LoVo (cell line): ENCODE data around the gene ZNF565.
"Not testable (repeated sequence)": the region's sequence is repeated elsewhere in the genome, so short reads cannot be mapped to it uniquely, and the experiment has no call there.

Source experiments
- DNase-seq: peaks from one replicate; pipeline ENCODE4 v3.0.0-alpha.2; 2016; ENCODE audit warnings: low spot score

The ZNF565 gene

DNA sequence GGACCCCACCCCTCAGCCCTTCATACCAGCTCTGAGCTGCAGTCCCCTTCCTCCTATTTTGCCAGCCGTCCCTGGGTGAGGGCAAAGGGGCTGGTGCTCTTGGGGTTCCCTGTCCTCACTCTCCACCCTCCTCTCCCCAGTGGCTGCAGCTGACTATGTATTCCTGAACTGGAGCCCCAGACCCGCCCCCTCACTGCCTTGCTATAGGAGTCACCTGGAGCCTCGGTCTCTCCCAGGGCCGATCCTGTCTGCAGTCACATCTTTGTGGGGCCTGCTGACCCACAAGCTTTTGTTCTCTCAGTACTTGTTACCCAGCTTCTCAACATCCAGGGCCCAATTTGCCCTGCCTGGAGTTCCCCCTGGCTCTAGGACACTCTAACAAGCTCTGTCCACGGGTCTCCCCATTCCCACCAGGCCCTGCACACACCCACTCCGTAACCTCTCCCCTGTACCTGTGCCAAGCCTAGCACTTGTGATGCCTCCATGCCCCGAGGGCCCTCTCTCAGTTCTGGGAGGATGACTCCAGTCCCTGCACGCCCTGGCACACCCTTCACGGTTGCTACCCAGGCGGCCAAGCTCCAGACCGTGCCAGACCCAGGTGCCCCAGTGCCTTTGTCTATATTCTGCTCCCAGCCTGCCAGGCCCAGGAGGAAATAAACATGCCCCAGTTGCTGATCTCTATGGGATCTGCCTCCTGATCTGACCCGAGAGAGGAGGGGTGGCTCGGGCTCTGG is 64.6 kb downstream of the ZNF565 start:
- no peak for DNase-seq

GRCh38 chr19:36144624-36145023 is 69.8 kb downstream of the ZNF565 start:
- no peak for DNase-seq

GRCh38 chr19:36142496-36142895 is 72.0 kb downstream of the ZNF565 start:
- no peak for DNase-seq

DNA sequence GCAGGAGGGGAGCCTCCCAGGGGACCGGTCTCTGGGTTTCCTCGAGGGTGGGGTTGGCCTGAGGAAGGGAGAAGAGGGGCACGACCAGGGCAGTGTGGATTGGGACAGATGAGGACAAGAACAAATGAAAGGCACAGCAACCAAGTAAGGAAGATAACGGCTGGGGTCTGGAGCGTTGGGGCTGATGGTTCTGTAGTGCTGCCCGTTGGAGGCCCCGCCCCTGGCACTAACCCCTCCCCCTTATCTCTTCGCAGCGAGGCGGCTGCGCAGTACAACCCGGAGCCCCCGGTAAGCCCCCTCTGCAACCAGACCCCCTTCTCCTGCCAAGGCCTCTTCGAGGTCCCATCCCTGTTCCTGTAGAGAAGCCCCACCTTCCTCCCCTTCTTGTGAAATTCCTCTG is 72.4 kb downstream of the ZNF565 start:
- DNase-seq: no peak

DNA sequence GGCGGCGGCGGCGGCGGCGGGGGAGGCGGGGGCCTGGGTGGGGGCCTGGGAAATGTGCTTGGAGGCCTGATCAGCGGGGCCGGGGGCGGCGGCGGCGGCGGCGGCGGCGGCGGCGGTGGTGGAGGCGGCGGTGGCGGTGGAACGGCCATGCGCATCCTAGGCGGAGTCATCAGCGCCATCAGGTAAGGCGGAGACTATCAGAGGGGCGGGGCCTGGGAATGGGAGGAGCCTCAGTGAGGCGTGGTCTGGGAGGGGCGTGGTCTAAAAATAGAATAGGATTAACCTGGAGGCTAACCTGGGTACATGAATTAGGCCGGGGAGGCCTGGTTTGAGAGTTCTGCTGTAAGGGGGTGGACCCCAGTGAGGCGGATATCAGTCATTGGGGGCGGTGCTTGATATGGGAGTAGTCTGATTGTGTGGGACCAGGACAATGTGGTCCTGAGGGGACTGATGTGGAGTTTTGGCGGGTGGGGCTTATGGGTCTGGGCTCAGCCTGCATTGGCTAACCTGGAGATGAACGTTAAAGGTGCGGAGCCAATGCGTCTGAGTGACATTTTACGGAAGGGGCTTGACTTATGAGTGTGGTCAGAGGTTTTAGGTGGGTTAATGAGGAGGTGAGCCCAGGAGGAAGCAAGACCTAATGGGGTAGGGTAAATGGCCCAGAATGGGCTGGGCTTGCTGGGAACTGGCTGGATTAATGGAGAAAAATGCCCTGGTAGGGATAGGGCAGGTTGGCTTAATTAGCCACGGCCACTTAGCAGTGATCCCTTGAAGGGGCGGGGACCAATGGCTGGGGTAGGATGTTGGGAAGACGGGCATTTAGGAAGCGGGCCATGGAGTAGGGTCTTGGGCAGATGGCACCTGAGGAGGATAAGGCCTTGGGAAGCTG is 73.2 kb downstream of the ZNF565 start:
- DNase-seq: peak; percentile 89

DNA sequence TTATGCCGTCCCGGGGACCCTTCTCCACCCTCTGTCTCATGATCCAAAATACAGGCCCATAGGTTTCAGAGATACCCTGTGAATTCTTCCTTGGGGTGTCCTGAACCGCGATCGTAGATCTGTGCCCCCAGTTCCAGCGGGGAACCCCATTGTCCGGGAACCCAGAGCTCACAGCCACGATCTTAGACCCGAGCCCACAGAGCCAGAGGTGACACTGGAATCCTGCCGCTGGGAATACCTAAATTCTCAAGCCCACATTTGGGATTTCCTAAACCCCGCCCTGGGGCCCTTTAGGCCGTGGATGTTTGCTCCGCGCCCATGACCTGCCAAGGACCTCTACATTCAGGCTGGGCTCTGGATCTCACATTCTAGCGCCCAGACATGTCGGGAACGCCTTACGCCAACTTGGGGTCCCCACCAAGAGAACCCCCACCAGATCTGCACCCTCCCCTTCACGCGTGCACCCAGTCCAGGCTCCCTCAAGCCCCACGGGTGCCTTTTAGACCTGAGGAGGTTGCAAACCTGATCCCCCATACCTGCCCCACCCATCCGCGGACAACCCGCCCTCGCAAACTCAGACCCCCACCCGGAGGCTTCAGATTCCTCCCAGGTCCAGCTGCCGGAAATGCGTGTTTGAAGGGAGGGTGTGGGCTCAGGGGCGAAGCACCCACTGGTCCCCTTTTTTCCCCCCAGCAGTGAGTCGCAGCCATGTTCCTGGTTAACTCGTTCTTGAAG is 74.0 kb downstream of the ZNF565 start:
- peak; percentile 36 for DNase-seq

- DNase-seq: peak; percentile 98
These were observed 74.8 kb downstream of the ZNF565 start, which contains the start of gene CAPNS1 for GRCh38 chr19:36139473-36140303. TSS of gene CAPNS1 (plus strand) at chr19:36140066. CDS start at chr19:36141012, 946 bp downstream.

- DNase-seq: no peak
These were observed 75.4 kb downstream of the ZNF565 start for GRCh38 chr19:36139120-36139472.

GRCh38 chr19:36136964-36137686 is 77.3 kb downstream of the ZNF565 start:
- DNase-seq: peak; percentile 89

GRCh38 chr19:36134867-36135266 is 79.6 kb downstream of the ZNF565 start:
- DNase-seq: not testable (repeated sequence)
